ENCODE results near the gene GCA.

- TF ChIP-seq CTCF (IDR thresholded peaks at IDR 0.05) (no peak), POLR2A (IDR thresholded peaks at IDR 0.05) (no peak)
Observed at GRCh38 chr2:162320864-162321517, 22.9 kb upstream of the GCA start.
